ENCODE data around the gene SIRT3. TPM values are rescaled to one million over a fixed set of nuclear protein-coding genes. Genes with fewer than 3 reads are reported as not detected.
A peak's percentile ranks its signal among the peaks of the same experiment; 100 is the strongest.

The SIRT3 gene
- total and polyA plus RNA-seq, 2 of the 13 experiments (the other 11 are each of a cell fraction or from before 2014, with no cell fraction given), result 15.1 to 18.2 TPM

GRCh38 chr11:208181-208916 is 27.8 kb downstream of the SIRT3 start (continued):
- TF ChIP-seq THAP9 (CRISPR knock-in tag; IDR thresholded peaks at IDR 0.05; ENCODE audit: borderline replicate concordance) (peak; percentile 56; the same call in 1 of the 2 replicates), PAXIP1 (CRISPR knock-in tag; conservative IDR thresholded peaks at IDR 0.05) (no peak), ZNF550 (CRISPR knock-in tag; IDR thresholded peaks at IDR 0.05; ENCODE audit: borderline replicate concordance) (no peak), ELK4 (CRISPR knock-in tag; IDR thresholded peaks at IDR 0.05; ENCODE audit: borderline replicate concordance) (no peak), ZSCAN12 (CRISPR knock-in tag; IDR thresholded peaks at IDR 0.05) (no peak), SPEN (CRISPR knock-in tag; IDR thresholded peaks at IDR 0.05; ENCODE audit: low read depth) (peak; percentile 65), ZNF251 (CRISPR knock-in tag; IDR thresholded peaks at IDR 0.05) (no peak), GFI1 (CRISPR knock-in tag; IDR thresholded peaks at IDR 0.05; ENCODE audit: borderline replicate concordance) (no peak), KDM5B (CRISPR knock-in tag; IDR thresholded peaks at IDR 0.05; ENCODE audit: borderline replicate concordance) (peak; percentile 18; the same call in 1 of the 2 replicates), YEATS2 (CRISPR knock-in tag; IDR thresholded peaks at IDR 0.05; ENCODE audit: borderline replicate concordance) (peak; percentile 58), ZBTB42 (CRISPR knock-in tag; IDR thresholded peaks at IDR 0.05) (no peak), THAP8 (CRISPR knock-in tag; IDR thresholded peaks at IDR 0.05; ENCODE audit: borderline replicate concordance) (no peak), ZNF263 (CRISPR knock-in tag; IDR thresholded peaks at IDR 0.05) (no peak), RFXANK (CRISPR knock-in tag; IDR thresholded peaks at IDR 0.05) (no peak), DMTF1 (CRISPR knock-in tag; IDR thresholded peaks at IDR 0.05) (no peak), MBD4 (IDR thresholded peaks at IDR 0.05; ENCODE audit: borderline replicate concordance, low read length) (no peak)
